Neural progenitor cell (in vitro differentiated cells): ENCODE data around the gene FAM98B. TPM values are rescaled to one million over a fixed set of nuclear protein-coding genes. Genes with fewer than 3 reads are reported as not detected.

ENCODE experiments used
- DNase-seq: peaks from one replicate; pipeline ENCODE4 v3.0.0-alpha.2; 2016; ENCODE audit warnings: low spot score
- H2AFZ ChIP-seq: fragments of 200-600 bp; sonication (generic); replicated peaks from 2 replicates; pipeline ENCODE4 v1.6.1; 2016; ENCODE audit warnings: antibody characterized with exemption
- H3F3A ChIP-seq: fragments of 200-600 bp; sonication (generic); 2 replicates; pipeline ENCODE4 v1.6.1; 2016; ENCODE audit warnings: antibody characterized with exemption, low read depth
- H3K27ac ChIP-seq: fragments of 200-600 bp; sonication (generic); 2 replicates; pipeline ENCODE4 v1.5.1; 2016; ENCODE audit warnings: mild to moderate bottlenecking
- H3K27me3 ChIP-seq: fragments of 200-600 bp; sonication (generic); 2 replicates; pipeline ENCODE4 v1.6.1; 2016; ENCODE audit warnings: mild to moderate bottlenecking, moderate library complexity
- H3K36me3 ChIP-seq: fragments of 200-600 bp; sonication (generic); 2 replicates; pipeline ENCODE4 v1.5.1; 2016
- H3K4me1 ChIP-seq: fragments of 200-600 bp; sonication (generic); 2 replicates; pipeline ENCODE4 v1.6.1; 2016; ENCODE audit warnings: mixed run types
- H3K4me2 ChIP-seq: fragments of 200-600 bp; sonication (generic); 2 replicates; pipeline ENCODE4 v1.6.1; 2016
- H3K4me3 ChIP-seq: fragments of 200-600 bp; sonication (generic); 2 replicates; pipeline ENCODE4 v1.5.1; 2016
- H3K79me2 ChIP-seq: fragments of 200-600 bp; sonication (generic); 2 replicates; pipeline ENCODE4 v1.6.1; 2016; ENCODE audit warnings: low read depth
- H3K9ac ChIP-seq: fragments of 200-600 bp; sonication (generic); 2 replicates; pipeline ENCODE4 v1.6.1; 2016
- H3K9me3 ChIP-seq: fragments of 200-600 bp; sonication (generic); 2 replicates; pipeline ENCODE4 v1.5.1; 2016; ENCODE audit warnings: low read depth
- H4K20me1 ChIP-seq: fragments of 200-600 bp; sonication (generic); 2 replicates; pipeline ENCODE4 v1.6.1; 2016; ENCODE audit warnings: low read depth
- H3K27ac Mint-ChIP-seq: 3 replicates; pipeline ENCODE4 v1.8.0; 2021; ENCODE audit warnings: mixed read lengths
- H3K27me3 Mint-ChIP-seq: 2 replicates; pipeline ENCODE4 v1.8.0; 2022; ENCODE audit warnings: low read depth, mild to moderate bottlenecking, inconsistent platforms, moderate library complexity, mixed read lengths; ENCODE audit not compliant: insufficient read depth
- H3K36me3 Mint-ChIP-seq: 3 replicates; pipeline ENCODE4 v1.8.0; 2021; ENCODE audit warnings: mixed read lengths
- H3K4me1 Mint-ChIP-seq: 3 replicates; pipeline ENCODE4 v1.8.0; 2021; ENCODE audit warnings: mixed read lengths
- H3K4me3 Mint-ChIP-seq: 3 replicates; pipeline ENCODE4 v1.8.0; 2021; ENCODE audit warnings: mild to moderate bottlenecking, moderate library complexity, mixed read lengths
- H3K9me3 Mint-ChIP-seq: 3 replicates; pipeline ENCODE4 v1.8.0; 2020; ENCODE audit warnings: mixed read lengths
- EZH2 ChIP-seq: fragments of 200-600 bp; sonication (generic); IDR thresholded peaks from 2 replicates; pipeline ENCODE4 v1.6.1; 2017; ENCODE audit warnings: antibody characterized with exemption, mild to moderate bottlenecking, moderate library complexity
- EZH2phosphoT487 ChIP-seq: fragments of 200-600 bp; sonication (generic); IDR thresholded peaks from 2 replicates; pipeline ENCODE4 v1.6.1; 2017; ENCODE audit warnings: antibody characterized with exemption
- total RNA-seq: library from RNA; depleted of rRNA; stranded (reverse); fragments of >200 nt; gene quantifications from 2 replicates; pipeline ENCODE4 v1.2.3, GENCODE V29; 2015; ENCODE audit warnings: low replicate concordance
- TF ChIP-seq, protein P1 (sequence below): fragments of 200-600 bp; sonication (generic); IDR thresholded peaks from 2 replicates; pipeline ENCODE4 v1.5.1; 2017; ENCODE audit warnings: antibody characterized with exemption, mild to moderate bottlenecking

FAM98B gene
- total RNA-seq, 1 donor from 2014 or later: 31.4 TPM

DNA sequence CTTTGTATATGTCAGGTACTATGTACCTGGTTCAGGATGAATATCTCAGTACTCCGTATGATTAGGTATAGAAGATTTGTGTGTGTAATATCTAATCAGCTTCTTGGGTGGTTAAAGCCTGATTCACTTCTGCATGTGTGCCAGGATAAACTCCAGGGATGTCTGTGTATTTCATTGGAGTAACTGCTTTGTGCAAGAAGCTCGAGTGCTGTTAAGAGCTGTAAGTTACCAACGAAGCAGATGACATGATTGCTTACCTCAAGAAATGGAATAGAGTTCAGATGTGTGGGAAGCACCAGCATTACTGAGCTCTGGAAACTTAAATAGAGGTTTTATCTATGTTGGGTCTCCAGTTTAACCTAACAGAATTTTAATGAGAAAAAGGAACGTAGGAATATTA lies 23.7 kb downstream of the FAM98B start:
- Mint-ChIP-seq H3K4me1 (no peaks in the 10 kb centered on the region), H3K9me3 (no peaks in the 10 kb centered on the region), H3K27me3 (no peaks in the 10 kb centered on the region), H3K27ac (no peak overlapping the region), H3K36me3 (peaks cover 18% of the 10 kb centered on the region), H3K4me3 (no peak overlapping the region)
- Histone ChIP-seq H3K4me2 (no peak overlapping the region), H3K4me3 (no peak overlapping the region), H3K79me2 (no peaks in the 10 kb centered on the region), H4K20me1 (no peaks in the 10 kb centered on the region), H3K9ac (no peak overlapping the region), H3K27ac (no peak overlapping the region), H3K9me3 (no peaks in the 10 kb centered on the region), H3K4me1 (no peaks in the 10 kb centered on the region), H3K27me3 (no peaks in the 10 kb centered on the region), H3K36me3 (peaks cover 16% of the 10 kb centered on the region), H2AFZ (no peak overlapping the region), H3F3A (no peaks in the 10 kb centered on the region)
- TF ChIP-seq EZH2 (no peak), EZH2phosphoT487 (no peak)
- TF ChIP-seq, protein P1, sequence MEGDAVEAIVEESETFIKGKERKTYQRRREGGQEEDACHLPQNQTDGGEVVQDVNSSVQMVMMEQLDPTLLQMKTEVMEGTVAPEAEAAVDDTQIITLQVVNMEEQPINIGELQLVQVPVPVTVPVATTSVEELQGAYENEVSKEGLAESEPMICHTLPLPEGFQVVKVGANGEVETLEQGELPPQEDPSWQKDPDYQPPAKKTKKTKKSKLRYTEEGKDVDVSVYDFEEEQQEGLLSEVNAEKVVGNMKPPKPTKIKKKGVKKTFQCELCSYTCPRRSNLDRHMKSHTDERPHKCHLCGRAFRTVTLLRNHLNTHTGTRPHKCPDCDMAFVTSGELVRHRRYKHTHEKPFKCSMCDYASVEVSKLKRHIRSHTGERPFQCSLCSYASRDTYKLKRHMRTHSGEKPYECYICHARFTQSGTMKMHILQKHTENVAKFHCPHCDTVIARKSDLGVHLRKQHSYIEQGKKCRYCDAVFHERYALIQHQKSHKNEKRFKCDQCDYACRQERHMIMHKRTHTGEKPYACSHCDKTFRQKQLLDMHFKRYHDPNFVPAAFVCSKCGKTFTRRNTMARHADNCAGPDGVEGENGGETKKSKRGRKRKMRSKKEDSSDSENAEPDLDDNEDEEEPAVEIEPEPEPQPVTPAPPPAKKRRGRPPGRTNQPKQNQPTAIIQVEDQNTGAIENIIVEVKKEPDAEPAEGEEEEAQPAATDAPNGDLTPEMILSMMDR: no peak
- no peak for DNase-seq

DNA sequence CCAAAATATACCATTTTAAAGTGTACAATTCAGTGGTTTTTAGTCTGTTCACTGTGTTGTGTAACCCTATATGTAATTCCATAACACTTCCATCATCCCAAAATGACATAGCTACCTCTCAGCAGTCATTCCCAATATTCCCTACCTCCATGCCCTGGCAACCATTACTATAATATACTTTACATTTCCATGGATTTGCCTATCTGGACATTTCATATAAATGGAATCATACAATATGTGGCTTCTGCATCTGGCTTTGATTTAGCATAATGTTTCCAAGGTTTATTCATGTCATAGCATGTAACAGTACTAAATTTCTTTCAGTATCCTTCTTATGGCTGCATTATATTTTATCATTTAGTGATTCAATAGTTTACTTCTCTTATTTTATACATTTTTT lies 25.3 kb downstream of the FAM98B start:
- Mint-ChIP-seq H3K27me3 (no peaks in the 10 kb centered on the region), H3K36me3 (peaks cover 16% of the 10 kb centered on the region), H3K4me3 (no peak overlapping the region), H3K9me3 (no peaks in the 10 kb centered on the region), H3K4me1 (no peaks in the 10 kb centered on the region), H3K27ac (no peak overlapping the region)
- Histone ChIP-seq H2AFZ (no peak overlapping the region), H3K9me3 (no peaks in the 10 kb centered on the region), H3K79me2 (no peaks in the 10 kb centered on the region), H3K36me3 (peaks cover 13% of the 10 kb centered on the region), H3K4me2 (no peak overlapping the region), H3K4me1 (no peaks in the 10 kb centered on the region), H3K9ac (no peak overlapping the region), H3K4me3 (no peak overlapping the region), H3K27me3 (no peaks in the 10 kb centered on the region), H3K27ac (no peak overlapping the region), H4K20me1 (no peaks in the 10 kb centered on the region), H3F3A (no peaks in the 10 kb centered on the region)
- no peak for DNase-seq
- TF ChIP-seq, protein P1: no peak
- no peak for TF ChIP-seq EZH2phosphoT487
- TF ChIP-seq EZH2: no peak

DNA sequence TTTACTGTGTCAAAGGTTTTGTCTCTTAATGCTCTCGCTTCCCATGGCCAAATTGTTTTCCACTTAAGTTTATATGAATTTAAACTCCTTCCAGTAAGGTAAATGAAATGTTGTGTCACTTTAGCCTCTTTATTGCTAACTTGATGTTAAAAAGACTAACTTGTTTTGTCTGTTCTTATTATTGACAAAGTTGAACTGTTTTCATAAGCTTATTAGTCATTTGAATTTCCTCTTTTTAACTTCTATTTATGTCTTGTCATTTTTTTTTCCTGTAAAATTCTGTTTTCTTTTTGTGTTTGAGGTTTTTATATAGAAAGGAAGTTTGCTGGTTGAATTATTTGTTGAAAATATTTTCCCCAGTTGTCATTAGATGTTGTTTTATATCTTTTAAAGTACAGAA lies 25.8 kb downstream of the FAM98B start:
- no peaks in the 10 kb centered on the region for H3K79me2 ChIP-seq
- no peaks in the 10 kb centered on the region for H3K4me1 Mint-ChIP-seq
- no peak for TF ChIP-seq EZH2phosphoT487
- TF ChIP-seq EZH2: no peak
- TF ChIP-seq, protein P1: no peak
- no peaks in the 10 kb centered on the region for H3K9me3 ChIP-seq
- no peaks in the 10 kb centered on the region for H4K20me1 ChIP-seq
- no peak overlapping the region for H3K4me2 ChIP-seq
- H3K36me3 ChIP-seq: peaks cover 13% of the 10 kb centered on the region
- no peak overlapping the region for H2AFZ ChIP-seq
- no peaks in the 10 kb centered on the region for H3F3A ChIP-seq
- no peaks in the 10 kb centered on the region for H3K27me3 Mint-ChIP-seq
- peaks cover 14% of the 10 kb centered on the region for H3K36me3 Mint-ChIP-seq
- H3K4me3 Mint-ChIP-seq: no peak overlapping the region
- no peak overlapping the region for H3K9ac ChIP-seq
- no peaks in the 10 kb centered on the region for H3K27me3 ChIP-seq
- no peak overlapping the region for H3K27ac ChIP-seq
- DNase-seq: no peak
- no peaks in the 10 kb centered on the region for H3K4me1 ChIP-seq
- H3K4me3 ChIP-seq: no peak overlapping the region
- no peak overlapping the region for H3K27ac Mint-ChIP-seq
- no peaks in the 10 kb centered on the region for H3K9me3 Mint-ChIP-seq

DNA sequence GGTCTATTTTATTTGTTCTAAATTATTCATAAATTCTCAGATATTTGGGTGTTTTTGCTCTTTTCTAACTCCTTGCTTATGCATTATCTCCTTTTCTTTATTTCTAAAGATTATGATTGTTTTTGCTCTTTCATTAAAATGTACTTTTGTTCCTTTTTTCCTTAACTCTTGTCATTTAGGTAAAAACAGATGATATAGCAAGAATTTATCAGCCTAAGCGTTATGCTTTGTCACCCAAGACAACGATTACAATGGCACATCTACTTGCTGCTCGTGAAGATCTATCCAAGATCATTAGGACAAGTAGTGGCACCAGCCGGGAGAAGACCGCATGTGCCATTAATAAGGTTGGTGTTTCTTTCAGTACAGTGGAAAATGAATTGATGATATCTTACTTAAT lies 27.2 kb downstream of the FAM98B start:
- no peaks in the 10 kb centered on the region for H3K4me1 Mint-ChIP-seq
- peaks cover 12% of the 10 kb centered on the region for H3K36me3 Mint-ChIP-seq
- no peaks in the 10 kb centered on the region for H3K27me3 ChIP-seq
- H3F3A ChIP-seq: no peaks in the 10 kb centered on the region
- no peak overlapping the region for H3K4me3 Mint-ChIP-seq
- TF ChIP-seq, protein P1: no peak
- TF ChIP-seq EZH2 (no peak), EZH2phosphoT487 (no peak)
- no peaks in the 10 kb centered on the region for H3K9me3 Mint-ChIP-seq
- H3K27ac Mint-ChIP-seq: no peak overlapping the region
- no peaks in the 10 kb centered on the region for H3K4me1 ChIP-seq
- H3K9me3 ChIP-seq: no peaks in the 10 kb centered on the region
- peaks cover 9% of the 10 kb centered on the region for H3K36me3 ChIP-seq
- no peak overlapping the region for H3K27ac ChIP-seq
- no peak overlapping the region for H3K9ac ChIP-seq
- no peaks in the 10 kb centered on the region for H4K20me1 ChIP-seq
- no peak for DNase-seq
- no peaks in the 10 kb centered on the region for H3K27me3 Mint-ChIP-seq
- H3K79me2 ChIP-seq: no peaks in the 10 kb centered on the region
- H2AFZ ChIP-seq: no peak overlapping the region
- H3K4me2 ChIP-seq: no peak overlapping the region
- no peak overlapping the region for H3K4me3 ChIP-seq
